ENCODE measurements around the gene CCDC91.

GRCh38 chr12:28162697-28163096 is 27.6 kb upstream of the CCDC91 start:
- TF ChIP-seq CTCF (IDR thresholded peaks at IDR 0.05; ENCODE audit: insufficient read depth, low read length) (no peak), GABPA (IDR thresholded peaks at IDR 0.05; ENCODE audit: low read depth) (no peak), REST (IDR thresholded peaks at IDR 0.05; ENCODE audit: insufficient replicate concordance, low read depth) (no peak), POLR2AphosphoS5 (IDR thresholded peaks at IDR 0.05; ENCODE audit: low read depth) (no peak), SPI1 (IDR thresholded peaks at IDR 0.05; ENCODE audit: borderline replicate concordance, low read depth) (no peak)
